ENCODE results near the gene MID1.

DNA sequence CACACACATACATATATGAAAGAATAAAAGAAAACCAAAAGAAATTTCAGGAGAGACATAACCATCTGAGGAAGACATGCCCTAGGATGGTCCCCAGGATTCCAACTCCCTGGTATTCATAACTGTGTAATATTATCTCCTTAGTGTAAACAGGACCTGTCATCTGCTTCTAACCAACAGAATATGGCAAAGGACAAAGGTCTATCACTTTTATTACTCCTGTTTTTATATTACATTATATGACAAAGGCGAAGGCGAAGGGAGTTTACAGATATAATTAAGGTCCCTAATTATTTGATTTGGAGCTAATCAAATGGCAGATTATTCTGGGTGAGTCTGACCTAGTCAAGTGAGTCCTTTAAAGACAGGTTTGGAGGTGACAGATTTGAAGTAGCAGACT lies 155.1 kb downstream of the MID1 start:
- TF ChIP-seq CTCF (IDR thresholded peaks at IDR 0.05) (no peak), POLR2A (IDR thresholded peaks at IDR 0.05) (no peak), POLR2AphosphoS5 (IDR thresholded peaks at IDR 0.05) (no peak)

Data from breast epithelium (tissue), 3 donors.